Spleen (tissue), 11 donors: Measurements from ENCODE around the gene SLC22A4. TPM values are rescaled to one million over a fixed set of nuclear protein-coding genes. Genes with fewer than 3 reads are reported as not detected.
A peak's percentile ranks its signal among the peaks of the same experiment; 100 is the strongest.

Source experiments
- DNase-seq: peaks from one replicate; pipeline ENCODE4 v3.0.0-alpha.2; 2020
- H3K27ac ChIP-seq, 8 donors: fragments of 200-600 bp; sonication (generic) in 7 of 8; 1 replicate in 4 of 8; 2 replicates in 4 of 8; pipeline versions ENCODE4 v1.5.0 to v1.8.0; 2016 to 2021; ENCODE audit warnings: inconsistent platforms in 4 of 8, mild to moderate bottlenecking in 4 of 8, moderate library complexity in 1 of 8
- H3K27me3 ChIP-seq, 7 donors: fragments of 200-600 bp; sonication (generic) in 6 of 7; replicated peaks in 1 of 7; 1 replicate in 4 of 7; 2 replicates in 3 of 7; pipeline versions ENCODE4 v1.5.0 to v1.8.0; 2016 to 2021; ENCODE audit warnings: inconsistent platforms in 3 of 7, mild to moderate bottlenecking in 1 of 7
- H3K36me3 ChIP-seq, 6 donors: fragments of 200-600 bp; sonication (generic) in 5 of 6; 1 replicate in 4 of 6; 2 replicates in 2 of 6; pipeline versions ENCODE4 v1.5.0 to v1.8.0; 2016 to 2021; ENCODE audit warnings: inconsistent platforms in 2 of 6
- H3K4me1 ChIP-seq, 6 donors: fragments of 200-600 bp; sonication (generic) in 5 of 6; 1 replicate in 3 of 6; 2 replicates in 3 of 6; pipeline versions ENCODE4 v1.5.0 to v1.8.0; 2016 to 2021; ENCODE audit warnings: inconsistent platforms in 3 of 6
- H3K4me3 ChIP-seq, 8 donors: fragments of 200-600 bp; sonication (generic) in 7 of 8; 1 replicate in 4 of 8; 2 replicates in 4 of 8; pipeline versions ENCODE4 v1.5.0 to v1.8.0; 2016 to 2021; ENCODE audit warnings: inconsistent platforms in 4 of 8, mild to moderate bottlenecking in 4 of 8, moderate library complexity in 2 of 8
- H3K9me3 ChIP-seq, 8 donors: fragments of 200-600 bp; sonication (generic) in 7 of 8; 1 replicate in 4 of 8; 2 replicates in 4 of 8; pipeline versions ENCODE4 v1.5.0 to v1.8.0; 2016 to 2021; ENCODE audit warnings: inconsistent platforms in 4 of 8
- CTCF ChIP-seq, 11 experiments: fragments of 200-600 bp in 7 of 11; fragments of 450-650 bp in 4 of 11; sonication (generic) in 4 of 11; IDR thresholded peaks in 8 of 11; conservative IDR thresholded peaks in 3 of 11; 1 replicate in 7 of 11; 2 replicates in 4 of 11; pipeline versions ENCODE4 v1.4.0 to v1.8.0; 2016 to 2021; ENCODE audit warnings: antibody characterized with exemption in 11 of 11, inconsistent platforms in 4 of 11, mild to moderate bottlenecking in 1 of 11
- POLR2A ChIP-seq, 3 donors: fragments of 450-650 bp; IDR thresholded peaks; one replicate each; pipeline ENCODE4 v1.5.1; 2017; ENCODE audit warnings: antibody characterized with exemption in 3 of 3, mild to moderate bottlenecking in 1 of 3
- POLR2AphosphoS5 ChIP-seq, 3 donors: sonication (generic); formaldehyde crosslinking; IDR thresholded peaks; one replicate each; pipeline ENCODE4 v1.5.1; 2017; ENCODE audit warnings: antibody characterized with exemption in 3 of 3
- WGBS, 5 donors: extraction: QIAGEN DNeasy Blood & Tissue Kit in 3 of 5; methylation state at CpG; one replicate each; pipeline versions ENCODE4 v1.1.5 to v1.1.7; 2013 to 2018; 5-methylcytosine and 5-hydroxymethylcytosine counted together
- intact Hi-C: fragments of 100-400 bp; cut with DNase I; formaldehyde crosslinking; loops from one replicate; pipeline ENCODE4 v1.15.0; 2023; ENCODE audit warnings: low total_unique reads
- polyA plus RNA-seq, 3 donors: library from polyadenylated mRNA; stranded (reverse); fragments of 200-250 nt; gene quantifications; one replicate each; pipeline ENCODE4 v1.2.1, GENCODE V29; 2013
- total RNA-seq, 7 donors: library from RNA; depleted of rRNA in 3 of 7; stranded (reverse); fragments of >200 nt in 3 of 7; fragmentation: NEBNext Ultra II Directional in 4 of 7; extraction: Animal tissue kit (Norgen Biotek cat#: 25700) in 4 of 7; gene quantifications; one replicate each; pipeline versions ENCODE4 v1.1.0 to v1.2.1, GENCODE V29; 2016 to 2021
- donor health status: healthy with polysubstance abuse.
- donor health status: DM: no; HTN: no; CAD: no; lungs with moderate emphysema.
- donor health status: DM: no; HTN: no; CAD: no.
- donor health status: Bipolar disorder and iron deficiency.
- donor health status: healthy.
- donor health status: DM: no; HTN: no; CAD: no.
- donor health status: DM: yes; HTN: yes; CAD: no.

SLC22A4 gene
- total and polyA plus RNA-seq, 10 donors = 0.47 to 25.1 (median 8.5) TPM

DNA sequence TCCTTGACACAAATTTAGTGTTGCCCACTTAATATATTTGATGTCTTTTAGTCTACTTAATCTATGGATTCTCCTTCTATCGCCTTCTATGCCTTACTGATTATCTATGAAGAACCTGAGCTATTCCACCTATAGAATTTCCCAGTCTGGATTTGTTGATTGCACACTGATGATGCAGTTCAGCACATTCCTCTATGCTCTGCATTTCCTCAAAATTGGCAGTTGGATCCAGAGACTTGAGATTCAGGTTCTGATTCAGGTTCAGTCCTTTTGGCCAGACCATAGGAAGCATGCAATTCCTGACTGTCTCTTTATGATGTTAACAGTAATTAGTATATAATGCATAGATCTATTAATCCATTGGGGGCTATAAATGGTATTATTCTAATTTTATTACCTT, 89.1 kb downstream of the SLC22A4 start:
- intact Hi-C loops = loop anchor here (10.0 kb wide), 1 partner anchor 332 kb away; no protein-coding TSS in a partner anchor
- no peak for DNase-seq
- Histone ChIP-seq H3K27me3 (no peaks in the 10 kb centered on the region), H3K27ac (no peak overlapping the region), H3K4me3 (no peak overlapping the region), H3K9me3 (no peaks in the 10 kb centered on the region), H3K4me1 (peaks cover 17 to 35% (median 34%) of the 10 kb centered on the region in 6 donors), H3K36me3 (peaks cover 0 to 27% (median 0%) of the 10 kb centered on the region in 6 donors)
- WGBS, 5 donors = 42 to 100% (median 97%) methylated on average over 1 of the region's 1 CpG
- TF ChIP-seq CTCF (IDR thresholded peaks at IDR 0.05 in 8 of 11, conservative IDR thresholded peaks at IDR 0.05 in 3 of 11) (no peak), POLR2A (IDR thresholded peaks at IDR 0.05) (no peak), POLR2AphosphoS5 (IDR thresholded peaks at IDR 0.05) (no peak)

DNA sequence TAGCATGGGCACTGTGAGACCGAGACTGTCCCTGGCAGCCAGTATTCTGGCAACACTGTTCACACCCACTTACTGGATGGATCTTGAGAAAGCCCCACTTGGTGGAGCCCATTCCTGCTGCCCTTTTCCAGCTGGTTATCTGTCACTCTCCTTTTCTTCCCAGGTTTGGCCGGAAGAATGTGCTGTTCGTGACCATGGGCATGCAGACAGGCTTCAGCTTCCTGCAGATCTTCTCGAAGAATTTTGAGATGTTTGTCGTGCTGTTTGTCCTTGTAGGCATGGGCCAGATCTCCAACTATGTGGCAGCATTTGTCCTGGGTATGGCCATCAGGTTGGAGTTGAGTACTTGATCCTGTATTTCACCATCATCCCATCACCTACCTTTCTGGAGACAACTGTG, 89.8 kb downstream of the SLC22A4 start:
- intact Hi-C loops = loop anchor here (2.0 to 10.0 kb wide), 2 partner anchors 331 to 435 kb away; no protein-coding TSS in a partner anchor
- Histone ChIP-seq H3K4me1 (peaks cover 21 to 42% (median 40%) of the 10 kb centered on the region in 6 donors), H3K27ac (no peak overlapping the region), H3K27me3 (no peaks in the 10 kb centered on the region), H3K36me3 (peaks cover 0 to 20% (median 0%) of the 10 kb centered on the region in 6 donors), H3K4me3 (no peak overlapping the region), H3K9me3 (no peaks in the 10 kb centered on the region)
- WGBS, 5 donors = 85 to 94% (median 93%) methylated on average over 5 of the region's 5 CpGs
- no peak for DNase-seq
- TF ChIP-seq POLR2AphosphoS5 (IDR thresholded peaks at IDR 0.05) = no peak
- no peak for TF ChIP-seq CTCF (IDR thresholded peaks at IDR 0.05 in 8 of 11, conservative IDR thresholded peaks at IDR 0.05 in 3 of 11)
- no peak for TF ChIP-seq POLR2A (IDR thresholded peaks at IDR 0.05)

DNA sequence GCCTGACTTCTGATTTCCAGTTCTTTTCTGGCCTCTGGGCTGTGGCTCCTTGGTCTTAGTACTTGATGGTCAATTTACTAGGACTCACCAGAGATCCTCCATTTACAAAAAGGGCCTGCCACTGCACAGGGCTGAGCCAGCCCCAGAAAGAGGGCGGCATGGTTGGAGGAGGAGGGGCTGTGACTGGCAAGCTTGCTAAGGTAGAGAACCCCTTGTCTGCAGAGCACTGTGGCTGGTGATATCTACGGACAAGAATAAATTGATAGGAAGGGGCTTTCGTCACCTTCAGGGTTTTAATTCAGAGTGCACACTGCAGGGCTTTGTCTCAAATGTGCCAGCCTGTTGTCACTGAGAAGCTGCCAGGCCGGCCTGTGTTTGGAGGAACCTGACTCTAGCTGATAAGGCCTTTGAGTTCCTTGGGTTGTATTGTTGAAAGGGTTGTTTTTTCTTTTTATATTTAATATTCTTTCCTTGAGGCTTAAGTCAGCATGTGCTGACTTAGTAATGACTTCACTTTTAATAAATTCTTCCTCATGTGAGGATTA, 90.4 kb downstream of the SLC22A4 start:
- 88 to 98% (median 91%) methylated on average over 4 of the region's 4 CpGs for WGBS, 5 donors
- Histone ChIP-seq H3K27ac (no peak overlapping the region), H3K4me3 (no peak overlapping the region), H3K27me3 (no peaks in the 10 kb centered on the region), H3K36me3 (peaks cover 0 to 14% (median 0%) of the 10 kb centered on the region in 6 donors), H3K4me1 (peaks cover 22 to 48% (median 46%) of the 10 kb centered on the region in 6 donors), H3K9me3 (no peaks in the 10 kb centered on the region)
- intact Hi-C loops = loop anchor here (2.0 to 10.0 kb wide), 2 partner anchors 330 to 434 kb away; no protein-coding TSS in a partner anchor
- no peak for DNase-seq
- TF ChIP-seq POLR2A (IDR thresholded peaks at IDR 0.05) (no peak), POLR2AphosphoS5 (IDR thresholded peaks at IDR 0.05) (no peak), CTCF (IDR thresholded peaks at IDR 0.05 in 8 of 11, conservative IDR thresholded peaks at IDR 0.05 in 3 of 11) (no peak)

GRCh38 chr5:132385326-132386105, 91.3 kb downstream of the SLC22A4 start:
- H3K4me1 ChIP-seq = peaks cover 22 to 56% (median 49%) of the 10 kb centered on the region in 6 donors
- intact Hi-C loops = loop anchor here (1.0 to 10.0 kb wide), 3 partner anchors 116 to 433 kb away; no protein-coding TSS in a partner anchor
- no peak overlapping the region for H3K4me3 ChIP-seq
- peak; percentile 52 to 67 (median 65) for TF ChIP-seq POLR2AphosphoS5 (IDR thresholded peaks at IDR 0.05)
- peak; percentile 67 to 94 (median 85) for TF ChIP-seq CTCF (IDR thresholded peaks at IDR 0.05 in 8 of 11, conservative IDR thresholded peaks at IDR 0.05 in 3 of 11)
- no peak for TF ChIP-seq POLR2A (IDR thresholded peaks at IDR 0.05)
- WGBS, 5 donors = 25 to 32% (median 27%) methylated on average over 9 of the region's 9 CpGs
- DNase-seq = peak; percentile 88
- peak overlapping the region in 6 of 8 donors; percentile 46 to 88 (median 64) for H3K27ac ChIP-seq
- no peaks in the 10 kb centered on the region for H3K9me3 ChIP-seq
- H3K27me3 ChIP-seq = no peaks in the 10 kb centered on the region
- H3K36me3 ChIP-seq = peaks cover 0 to 8% (median 0%) of the 10 kb centered on the region in 6 donors
